Epithelial cell of proximal tubule (primary cell): ENCODE data around the gene MYLK4. TPM values are rescaled to one million over a fixed set of nuclear protein-coding genes. Genes with fewer than 3 reads are reported as not detected.

ENCODE experiments used
- DNase-seq: peaks from one replicate; pipeline ENCODE4 v3.0.0-alpha.2; 2011; ENCODE audit warnings: low read depth
- H3K4me3 ChIP-seq: 2 replicates; pipeline ENCODE4 v1.5.1; 2011; ENCODE audit warnings: low read depth, mild to moderate bottlenecking, low read length
- total RNA-seq: library from RNA; depleted of rRNA; stranded (reverse); fragments of >200 nt; gene quantifications from 2 replicates; pipeline ENCODE4 v1.2.3, GENCODE V29; 2015
- TF ChIP-seq, protein P1 (sequence below): conservative IDR thresholded peaks from 2 replicates; pipeline ENCODE4 v1.5.1; 2012; ENCODE audit warnings: low read depth, mild to moderate bottlenecking, low read length

MYLK4 gene
- total RNA-seq, 1 donor from 2014 or later: 0.46 TPM

DNA sequence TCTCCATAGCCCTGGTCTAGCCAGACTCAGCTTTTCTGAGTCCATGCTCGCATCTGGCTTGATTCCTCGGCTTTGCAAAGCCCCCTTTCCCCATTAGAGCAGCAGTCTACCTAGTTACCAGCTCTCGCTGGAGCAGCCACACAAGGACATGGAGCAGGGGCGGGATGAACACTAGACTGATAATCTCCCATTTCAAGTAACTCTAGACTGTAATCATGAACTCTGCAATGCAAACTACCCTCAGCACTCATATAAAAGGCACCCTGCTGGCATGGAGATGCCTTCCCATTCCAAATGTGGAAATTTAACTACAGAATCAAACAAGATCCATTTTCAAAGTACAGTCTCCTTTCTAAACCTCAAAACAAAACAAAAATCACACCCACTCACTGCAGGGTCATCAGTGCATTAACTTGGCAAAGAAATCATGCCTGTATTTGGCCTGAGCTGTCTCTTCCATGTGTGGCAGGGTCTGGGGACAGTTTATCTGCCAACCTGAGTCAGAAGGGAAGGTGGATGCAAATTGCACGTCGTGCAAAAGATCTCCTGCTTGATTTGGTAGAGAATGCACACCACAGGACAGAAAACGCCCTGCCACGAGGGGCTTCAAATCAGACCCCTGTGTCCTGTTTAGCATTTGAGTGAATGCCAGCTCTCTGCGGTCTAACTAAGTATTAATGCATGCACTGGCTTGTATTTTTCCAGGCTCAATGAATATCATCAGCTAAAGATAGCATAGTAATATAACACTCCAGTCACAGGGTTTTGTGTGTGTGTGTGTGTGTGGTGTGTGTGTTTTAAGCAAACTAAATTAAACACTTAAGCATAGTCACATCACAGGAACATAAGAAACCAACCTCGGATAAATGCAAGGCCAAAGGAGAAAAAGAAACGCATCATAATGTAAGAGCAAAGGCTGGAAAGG is 85.3 kb downstream of the MYLK4 start:
- H3K4me3 ChIP-seq: no peak overlapping the region
- TF ChIP-seq, protein P1, sequence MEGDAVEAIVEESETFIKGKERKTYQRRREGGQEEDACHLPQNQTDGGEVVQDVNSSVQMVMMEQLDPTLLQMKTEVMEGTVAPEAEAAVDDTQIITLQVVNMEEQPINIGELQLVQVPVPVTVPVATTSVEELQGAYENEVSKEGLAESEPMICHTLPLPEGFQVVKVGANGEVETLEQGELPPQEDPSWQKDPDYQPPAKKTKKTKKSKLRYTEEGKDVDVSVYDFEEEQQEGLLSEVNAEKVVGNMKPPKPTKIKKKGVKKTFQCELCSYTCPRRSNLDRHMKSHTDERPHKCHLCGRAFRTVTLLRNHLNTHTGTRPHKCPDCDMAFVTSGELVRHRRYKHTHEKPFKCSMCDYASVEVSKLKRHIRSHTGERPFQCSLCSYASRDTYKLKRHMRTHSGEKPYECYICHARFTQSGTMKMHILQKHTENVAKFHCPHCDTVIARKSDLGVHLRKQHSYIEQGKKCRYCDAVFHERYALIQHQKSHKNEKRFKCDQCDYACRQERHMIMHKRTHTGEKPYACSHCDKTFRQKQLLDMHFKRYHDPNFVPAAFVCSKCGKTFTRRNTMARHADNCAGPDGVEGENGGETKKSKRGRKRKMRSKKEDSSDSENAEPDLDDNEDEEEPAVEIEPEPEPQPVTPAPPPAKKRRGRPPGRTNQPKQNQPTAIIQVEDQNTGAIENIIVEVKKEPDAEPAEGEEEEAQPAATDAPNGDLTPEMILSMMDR: no peak
- no peak for DNase-seq

DNA sequence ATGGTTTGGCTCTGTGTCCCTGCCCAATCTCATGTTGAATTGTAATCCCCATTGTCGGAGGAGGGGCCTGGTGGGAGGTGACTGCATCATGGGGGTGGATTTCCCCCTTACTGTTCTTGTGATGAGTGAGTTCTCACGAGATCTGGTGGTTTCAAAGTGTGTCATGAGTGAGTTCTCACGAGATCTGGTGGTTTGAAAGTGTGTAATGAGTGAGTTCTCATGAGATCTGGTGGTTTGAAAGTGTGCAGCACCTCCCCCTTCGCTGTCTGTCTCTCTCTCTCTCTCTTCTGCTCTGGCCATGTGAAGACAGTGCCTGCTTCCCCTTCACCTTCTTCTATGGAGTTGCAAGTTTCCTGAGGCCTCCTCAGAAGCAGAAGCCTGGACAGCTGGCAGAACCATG is 87.6 kb downstream of the MYLK4 start:
- DNase-seq: no peak
- TF ChIP-seq, protein P1: no peak
- H3K4me3 ChIP-seq: no peak overlapping the region

DNA sequence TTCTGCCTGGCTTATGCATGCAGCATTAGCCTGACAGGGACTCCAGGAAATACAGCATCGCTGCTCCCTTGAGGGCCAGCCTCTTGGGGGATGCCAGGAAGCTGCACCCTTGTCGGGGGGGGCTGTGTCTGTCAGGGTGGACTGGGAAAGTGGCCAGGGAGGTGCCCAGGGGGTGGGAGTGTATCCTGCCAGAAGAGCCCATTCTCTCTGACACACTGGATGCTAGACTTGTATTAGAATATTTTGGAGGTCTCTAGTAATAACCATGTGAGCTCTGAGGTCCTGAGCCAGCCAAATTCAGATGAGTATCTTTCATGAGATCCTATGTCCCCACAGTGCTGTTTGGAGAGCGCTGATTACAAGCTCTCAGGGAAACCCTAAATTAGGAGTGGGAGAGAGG is 89.1 kb downstream of the MYLK4 start:
- H3K4me3 ChIP-seq: no peak overlapping the region
- DNase-seq: no peak
- TF ChIP-seq, protein P1: no peak

DNA sequence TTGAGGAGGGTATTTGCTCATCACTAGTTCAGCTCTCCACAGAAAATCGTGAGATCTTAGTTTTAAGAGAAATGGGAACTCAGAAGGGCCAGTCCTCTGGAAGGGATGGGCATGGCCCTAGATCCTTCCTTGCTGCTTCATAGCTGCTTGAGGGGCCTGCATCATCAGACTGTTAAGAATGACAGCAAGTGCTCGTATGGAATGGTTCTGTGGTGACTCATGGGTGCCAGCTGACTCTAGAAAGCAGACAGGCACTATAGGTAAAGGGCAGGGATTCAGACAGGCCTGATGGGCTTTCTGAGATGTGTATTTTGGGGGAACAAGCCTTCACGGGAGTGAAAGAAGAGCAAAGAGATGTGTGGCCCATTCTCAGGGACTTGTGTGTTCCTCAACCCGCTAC is 90.8 kb downstream of the MYLK4 start:
- TF ChIP-seq, protein P1: no peak
- no peak overlapping the region for H3K4me3 ChIP-seq
- no peak for DNase-seq

DNA sequence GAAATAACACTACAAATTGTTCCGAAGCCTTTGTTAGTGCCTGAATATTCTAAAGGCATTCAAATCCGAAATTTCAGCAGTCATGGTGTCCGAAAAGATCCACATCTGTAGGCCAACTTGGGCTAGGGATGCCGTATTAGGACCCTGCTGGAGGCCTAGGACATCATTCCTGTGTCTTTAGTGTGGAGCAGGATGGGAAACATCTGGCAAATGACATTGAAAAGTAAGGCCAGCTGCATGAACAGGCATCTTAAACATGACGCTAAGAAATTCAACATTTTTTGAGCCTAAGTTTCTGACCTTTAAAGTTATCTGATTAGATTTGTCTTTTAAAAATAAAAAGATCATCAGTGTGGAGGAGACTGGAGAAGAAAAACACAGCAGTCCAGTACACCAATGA is 91.3 kb downstream of the MYLK4 start:
- no peak overlapping the region for H3K4me3 ChIP-seq
- TF ChIP-seq, protein P1: no peak
- DNase-seq: no peak

DNA sequence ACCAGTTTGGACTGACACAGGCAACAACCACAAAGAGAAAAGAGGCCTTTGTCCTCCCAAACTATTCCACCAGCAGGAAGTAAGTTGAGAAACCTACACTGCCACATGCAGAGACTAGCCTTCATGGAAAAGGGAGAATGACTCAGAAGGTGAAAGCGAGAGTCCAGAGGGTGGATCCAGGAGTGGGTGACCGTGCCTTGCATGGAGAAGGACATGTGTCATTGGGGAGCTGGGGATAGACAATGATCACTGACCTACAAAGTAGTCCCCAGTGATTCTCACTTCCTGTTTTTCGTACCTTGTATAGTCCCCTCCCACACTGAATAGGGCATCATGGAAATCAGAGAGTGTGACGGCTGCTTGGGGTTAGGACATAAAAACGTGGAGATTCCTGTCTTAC is 91.9 kb downstream of the MYLK4 start:
- TF ChIP-seq, protein P1: no peak
- no peak for DNase-seq

More for the DNA sequence above, 91.9 kb downstream of the MYLK4 start:
- no peak overlapping the region for H3K4me3 ChIP-seq
